HG03103 (cell line): ENCODE data around the gene FLYWCH1.

ENCODE experiments used
- ATAC-seq: cut with Tn5 transposase; IDR thresholded peaks from one replicate; pipeline ENCODE4 v1.9.1; 2021; ENCODE audit warnings: low read depth; ENCODE audit not compliant: unreplicated experiment

FLYWCH1 gene

DNA sequence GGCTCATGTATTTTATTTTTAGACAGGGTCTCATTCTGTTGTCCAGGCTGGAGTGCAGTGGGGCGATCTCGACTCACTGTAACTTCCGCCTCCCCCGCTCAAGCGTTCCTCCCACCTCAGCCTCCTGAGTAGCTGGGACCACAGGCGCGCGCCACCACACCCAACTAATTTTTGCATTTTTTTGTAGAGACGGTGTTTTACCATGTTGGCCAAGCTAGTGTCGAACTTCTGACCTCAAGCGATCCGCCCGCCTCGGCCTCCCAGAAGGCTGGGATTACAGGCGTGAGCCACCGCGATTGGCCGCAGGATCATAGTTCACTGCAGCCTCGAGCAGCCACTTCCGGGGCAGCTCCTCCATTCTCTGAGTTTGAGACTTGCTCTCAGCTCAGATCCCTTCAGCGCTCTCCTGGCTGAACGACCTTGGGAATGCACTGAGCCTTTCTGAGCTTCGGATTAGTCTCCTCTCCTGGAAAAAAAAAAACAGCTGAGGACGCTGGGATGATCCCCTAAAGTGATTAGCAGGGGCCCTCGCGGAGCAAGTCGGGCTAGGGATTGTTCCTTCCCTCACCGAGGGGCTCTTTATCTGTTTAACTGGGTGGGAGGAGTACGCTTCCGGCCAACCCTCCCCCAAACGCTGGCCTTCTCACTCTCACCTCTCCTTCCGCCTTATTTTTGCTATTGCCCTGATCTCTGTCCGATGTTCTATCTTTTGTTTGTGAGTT, 69.6 kb downstream of the FLYWCH1 start:
- ATAC-seq = no peak

DNA sequence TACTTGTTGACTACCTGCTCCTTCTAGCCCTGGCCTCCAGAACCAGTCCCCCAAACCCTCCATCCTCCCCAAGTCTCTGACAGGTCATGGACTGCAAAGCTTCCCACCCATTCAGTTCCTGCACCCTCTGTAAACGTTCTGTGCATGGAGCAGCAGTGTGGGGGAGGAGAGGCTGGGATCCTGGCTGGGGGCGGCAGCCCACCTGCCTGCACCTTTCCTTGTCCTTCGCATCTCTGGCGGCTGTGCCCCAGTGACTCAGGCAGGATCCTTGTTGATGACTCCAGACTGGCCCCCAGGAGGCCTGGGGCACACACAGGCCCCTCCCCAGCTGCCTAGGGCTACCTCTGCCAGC, 70.1 kb downstream of the FLYWCH1 start:
- ATAC-seq = no peak

DNA sequence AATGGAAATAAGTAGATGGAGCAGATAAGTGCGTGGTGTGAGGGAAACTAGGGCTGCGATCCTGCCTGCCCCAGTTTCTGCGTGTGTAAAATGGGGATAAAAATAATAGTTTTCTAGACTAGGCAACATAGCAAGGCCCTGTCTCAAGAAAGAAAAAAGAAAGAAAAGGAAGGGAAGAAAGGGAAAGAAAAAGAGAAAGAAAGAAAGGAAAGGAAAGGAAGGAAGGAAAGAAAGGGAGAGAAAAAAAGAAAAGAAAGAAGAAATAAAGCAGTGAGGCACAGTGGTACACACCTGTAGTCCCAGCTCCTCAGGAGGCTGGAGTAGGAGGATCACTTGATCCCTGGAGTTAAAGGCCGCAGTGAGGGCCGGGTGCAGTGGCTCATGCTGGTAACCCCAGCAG, 70.7 kb downstream of the FLYWCH1 start:
- no peak for ATAC-seq

DNA sequence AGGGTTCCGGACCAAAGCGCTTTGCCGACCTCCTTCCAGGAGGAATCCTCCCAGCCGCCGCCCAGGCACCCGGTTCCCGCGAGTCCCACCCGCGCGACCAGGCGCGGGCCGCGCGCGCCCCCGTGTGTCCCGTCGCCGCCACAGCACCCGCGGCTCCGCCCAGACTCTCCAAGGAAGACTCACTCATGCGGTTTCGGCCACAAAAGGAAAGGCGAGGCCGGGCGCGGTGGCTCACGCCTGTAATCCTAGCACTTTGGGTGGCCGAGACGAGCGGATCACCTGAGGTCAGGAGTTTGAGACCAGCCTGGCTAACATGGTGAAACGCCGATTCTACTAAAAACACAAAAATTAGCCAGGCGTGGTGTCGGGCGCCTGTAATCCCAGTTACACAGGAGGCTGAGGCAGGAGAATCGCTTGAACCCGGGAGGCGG, 72.0 kb downstream of the FLYWCH1 start:
- ATAC-seq = no peak

DNA sequence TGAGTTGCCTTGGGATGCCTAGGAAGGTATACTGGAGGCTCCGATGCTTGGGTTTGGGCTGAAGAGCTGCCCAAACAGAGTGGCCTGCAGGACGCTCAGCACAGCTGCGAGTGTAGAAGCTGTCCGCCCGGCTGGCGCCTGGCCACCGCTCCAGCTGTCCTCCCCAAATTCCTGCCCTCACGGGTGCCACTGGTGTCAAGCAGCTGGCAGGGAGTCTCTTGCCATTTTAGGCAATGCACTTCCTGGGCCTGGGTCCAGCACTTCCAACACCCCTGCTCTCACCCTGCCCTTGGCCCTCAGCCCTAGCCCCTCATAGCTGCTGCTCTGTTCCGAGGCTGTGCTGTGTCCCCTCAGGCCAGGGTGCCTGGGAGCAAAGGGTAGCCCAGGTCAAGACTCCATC, 73.7 kb downstream of the FLYWCH1 start:
- ATAC-seq = no peak

DNA sequence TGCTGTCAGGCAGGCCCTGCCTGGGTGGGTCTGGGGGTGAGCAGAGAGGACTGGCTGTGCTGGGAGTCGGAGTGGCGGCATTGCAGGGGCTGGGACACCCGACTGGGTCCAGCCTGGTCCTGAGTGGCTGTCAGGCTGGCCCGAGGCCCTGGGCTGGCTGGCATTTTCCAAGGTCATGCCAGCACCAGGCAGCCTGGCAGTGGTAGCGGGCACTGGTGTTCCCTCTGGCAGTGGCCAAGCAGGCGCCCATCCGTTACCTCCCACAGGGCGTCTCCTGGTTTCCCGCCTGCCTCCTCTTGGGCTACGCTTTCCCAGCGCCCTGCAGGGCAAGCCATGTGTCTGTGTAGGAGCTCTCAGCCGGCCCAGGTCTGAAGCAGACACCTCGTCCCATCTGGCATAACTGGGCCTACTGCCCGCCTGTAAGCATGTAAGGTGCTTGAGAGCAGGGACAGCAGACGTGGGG, 74.2 kb downstream of the FLYWCH1 start:
- ATAC-seq = no peak

DNA sequence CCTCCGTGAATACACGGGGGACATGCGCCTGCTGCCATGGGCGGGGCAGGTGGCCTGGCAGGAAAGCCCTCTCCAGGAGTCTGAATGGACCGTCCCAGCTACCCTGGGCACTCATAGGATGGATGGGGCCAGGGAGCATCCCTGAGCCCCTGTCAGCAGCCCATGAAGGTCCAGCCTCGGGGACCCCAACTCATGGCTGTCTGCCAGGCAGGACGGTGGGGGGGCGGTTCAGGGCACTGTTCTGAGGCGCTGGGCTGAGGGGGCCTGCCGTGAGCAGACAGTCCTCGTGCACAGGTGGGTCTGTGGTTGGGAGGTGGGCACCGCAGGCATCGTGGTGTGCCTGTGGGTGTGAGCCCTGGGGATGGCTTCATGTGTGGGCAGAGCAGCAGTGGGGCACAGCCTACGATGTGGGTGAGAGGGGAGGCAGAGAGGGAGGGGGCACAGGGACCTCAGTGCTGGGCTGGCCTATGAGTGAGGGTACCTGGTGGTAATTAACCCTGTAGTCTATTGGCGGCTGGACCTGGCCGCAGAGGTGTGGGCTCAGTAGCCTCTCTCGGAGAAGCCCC, 75.0 kb downstream of the FLYWCH1 start:
- ATAC-seq = no peak

DNA sequence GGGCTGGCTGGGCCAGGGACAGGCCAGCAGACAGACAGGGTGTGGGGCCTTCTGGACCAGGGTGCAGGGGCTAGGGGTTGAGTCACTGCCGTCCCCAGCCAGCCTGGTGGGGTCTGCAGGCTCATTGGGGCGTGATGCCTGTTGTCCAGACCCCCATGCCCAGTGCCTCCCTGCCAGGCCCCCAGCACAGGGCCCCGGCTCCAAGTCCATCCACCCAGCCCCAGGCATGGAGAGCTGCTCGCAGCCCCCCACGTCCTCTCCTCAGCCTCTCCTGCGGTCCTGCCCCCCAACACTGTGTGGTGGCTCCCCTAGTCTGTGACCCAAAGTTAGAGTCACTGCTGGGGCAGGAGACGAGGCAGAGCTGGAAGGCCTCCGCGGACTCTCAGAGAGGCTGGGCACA, 75.6 kb downstream of the FLYWCH1 start:
- ATAC-seq = no peak

DNA sequence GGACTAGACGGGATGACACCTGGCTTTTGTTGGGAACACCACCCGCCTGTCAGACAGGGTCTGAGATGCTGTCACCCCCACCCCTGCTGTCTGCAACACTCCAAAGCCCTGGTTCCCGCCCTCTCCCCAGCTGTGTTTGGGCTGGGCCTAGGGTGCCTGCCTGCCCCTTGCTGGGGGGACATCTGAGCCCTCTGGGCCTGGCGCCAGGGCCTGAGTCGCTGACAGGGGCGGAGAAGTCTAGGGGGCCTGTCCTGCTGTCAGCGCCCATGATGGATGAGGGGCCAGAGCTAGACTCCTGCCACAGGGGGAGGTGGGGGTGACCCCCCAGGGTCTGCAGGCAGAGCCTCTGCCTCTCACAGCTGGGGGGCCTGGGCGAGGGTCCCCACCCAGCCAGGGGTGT, 76.1 kb downstream of the FLYWCH1 start:
- no peak for ATAC-seq

DNA sequence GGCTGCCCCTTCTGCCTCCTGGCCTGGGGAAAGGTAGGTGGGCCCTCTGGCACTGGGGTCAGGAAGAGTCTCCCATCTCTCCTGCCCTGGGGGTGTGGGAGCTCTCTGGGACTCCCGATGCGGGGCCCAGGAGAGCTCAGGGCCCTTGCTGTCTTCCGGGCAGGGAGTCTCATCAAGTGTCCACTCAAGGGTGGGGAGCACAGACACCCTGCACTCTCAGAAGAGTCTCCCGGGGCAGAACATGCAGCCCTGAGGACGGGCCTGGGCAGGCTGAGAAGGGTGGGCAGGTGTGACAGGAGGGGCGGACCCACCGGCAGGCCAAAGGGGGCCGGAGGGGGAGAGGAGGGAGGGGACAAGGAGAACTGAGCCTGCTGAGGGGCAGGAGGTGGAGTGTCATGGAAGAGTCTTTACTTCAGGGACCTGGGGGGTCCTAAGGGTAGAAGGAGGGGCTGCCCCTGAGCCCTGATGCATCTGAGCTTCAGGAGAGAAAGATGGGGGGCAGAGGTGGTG, 76.9 kb downstream of the FLYWCH1 start:
- no peak for ATAC-seq

DNA sequence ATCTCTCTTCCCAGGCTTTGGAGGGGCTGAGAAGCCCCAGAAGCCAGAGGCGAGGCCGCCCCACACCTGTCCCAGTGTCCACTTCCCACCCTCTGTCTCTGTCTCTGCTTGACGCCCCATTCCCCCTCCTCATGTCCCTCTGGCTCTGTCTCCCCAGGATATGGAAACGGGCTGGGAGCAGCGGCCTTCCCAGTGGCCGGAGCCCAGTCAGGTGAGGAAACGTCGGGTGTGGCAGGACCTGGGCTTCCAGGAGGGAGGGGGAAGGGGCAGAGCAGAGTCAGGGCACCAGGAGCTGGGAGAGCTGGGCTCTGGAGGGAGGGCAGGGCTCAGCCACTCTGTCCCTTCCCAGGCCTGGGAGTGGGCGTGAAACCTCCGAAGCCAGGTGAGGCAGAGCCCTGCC, 79.2 kb downstream of the FLYWCH1 start:
- ATAC-seq = no peak

DNA sequence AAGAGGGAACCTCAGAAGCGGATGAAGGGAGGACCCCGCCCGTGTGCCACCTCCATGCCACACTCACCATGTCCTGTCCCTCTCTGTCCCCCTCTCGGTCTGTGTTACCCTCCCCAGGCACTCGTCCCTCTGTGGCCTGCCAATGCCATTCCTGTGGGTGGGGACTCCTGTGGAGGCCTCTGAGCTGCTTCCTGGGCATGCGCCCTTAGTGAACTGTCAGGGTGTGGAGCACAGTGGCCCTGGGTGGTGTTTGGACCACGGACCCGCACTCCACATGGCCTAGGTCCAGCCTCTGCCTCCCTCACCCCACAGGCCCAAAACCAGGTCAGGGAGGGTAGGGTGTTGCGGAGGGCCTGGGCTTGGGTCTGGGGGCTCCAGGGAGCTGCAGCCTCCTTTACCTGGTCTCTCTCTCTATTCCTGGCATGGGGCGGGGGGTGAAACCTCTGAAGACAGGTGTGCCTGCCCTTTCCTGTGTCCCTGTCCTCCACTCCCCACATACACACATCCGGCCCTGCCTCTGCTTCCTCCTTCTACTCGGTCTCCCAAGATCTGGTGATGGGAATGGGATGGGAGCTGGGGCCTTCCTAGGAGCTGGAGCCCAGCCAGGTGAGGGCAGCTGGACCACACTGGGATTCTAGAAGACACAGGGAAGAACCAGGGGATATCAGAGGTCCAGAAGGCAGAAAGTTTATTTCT, 80.0 kb downstream of the FLYWCH1 start:
- ATAC-seq = no peak

DNA sequence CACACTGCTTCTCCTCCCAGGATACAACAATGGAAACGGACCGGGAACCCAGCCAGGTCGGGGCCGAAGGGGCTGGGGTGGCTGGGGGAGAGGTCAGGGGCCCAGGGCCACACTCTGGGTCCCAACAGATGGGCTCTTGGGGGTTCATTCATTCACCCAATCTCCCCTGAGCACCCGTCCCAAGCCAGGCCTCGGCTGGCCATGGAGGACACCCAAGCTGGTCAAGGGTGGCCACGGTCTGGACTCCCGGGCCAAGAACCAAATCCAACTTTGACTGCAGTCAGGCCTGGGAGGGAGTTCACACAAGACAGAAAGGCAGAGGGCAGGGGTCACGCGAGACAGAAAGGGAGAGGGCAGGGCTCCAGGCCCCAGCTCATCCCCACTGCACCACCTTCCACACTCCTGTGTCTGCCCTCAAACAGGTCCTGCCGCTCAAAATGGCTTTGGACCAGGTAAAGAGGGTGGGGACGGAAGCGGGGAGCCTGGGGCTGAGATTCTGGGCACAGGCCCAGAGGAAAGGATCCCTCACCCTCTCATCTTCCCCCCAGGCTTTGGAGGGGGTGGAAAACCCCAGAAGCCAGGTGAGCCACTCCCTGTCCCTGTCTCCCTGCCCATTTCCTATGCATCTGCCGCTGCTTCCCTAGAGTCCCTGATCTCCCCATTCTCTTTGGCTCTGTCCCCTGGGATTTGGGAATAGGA, 80.8 kb downstream of the FLYWCH1 start:
- ATAC-seq = no peak

DNA sequence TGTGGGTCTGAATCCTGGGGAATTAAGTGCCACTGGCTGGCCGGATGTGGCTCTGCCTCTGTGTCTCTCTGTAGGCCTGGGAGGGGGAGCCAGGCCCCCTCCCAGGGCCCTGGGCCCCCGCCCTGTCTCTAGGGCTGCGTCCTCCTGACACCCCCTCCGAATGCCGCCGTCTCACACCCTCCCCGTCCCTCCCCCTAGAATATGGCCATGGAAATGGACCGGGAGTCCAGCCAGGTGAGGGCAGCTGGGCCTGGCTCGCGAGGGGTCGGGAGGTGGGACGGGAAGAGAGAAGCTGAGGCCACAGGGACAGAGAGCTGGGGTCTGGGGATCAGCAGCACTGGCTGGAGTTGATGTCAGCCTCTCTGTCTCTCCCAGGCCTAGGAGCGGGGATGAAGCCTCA, 84.6 kb downstream of the FLYWCH1 start:
- ATAC-seq = no peak

DNA sequence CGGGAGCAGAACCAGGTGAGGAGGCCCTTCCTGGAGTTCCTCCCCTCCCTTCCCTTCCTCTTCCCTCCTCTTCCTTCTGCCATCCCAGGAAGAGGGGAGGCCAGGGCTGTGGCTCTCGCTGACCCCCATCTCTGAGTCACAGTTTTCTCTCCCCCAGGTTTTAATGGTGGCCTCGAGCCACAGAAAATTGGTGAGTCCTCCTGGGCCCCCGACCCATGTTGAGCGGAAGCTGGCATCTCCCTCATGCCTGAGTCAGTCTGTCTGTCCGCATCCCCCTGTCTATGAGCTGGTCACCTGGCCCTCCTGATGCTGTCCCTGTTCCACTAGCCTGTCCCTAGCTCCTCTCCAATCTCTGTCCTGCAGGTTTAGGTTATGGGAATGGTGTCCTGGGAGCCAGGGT, 88.2 kb downstream of the FLYWCH1 start:
- no peak for ATAC-seq

DNA sequence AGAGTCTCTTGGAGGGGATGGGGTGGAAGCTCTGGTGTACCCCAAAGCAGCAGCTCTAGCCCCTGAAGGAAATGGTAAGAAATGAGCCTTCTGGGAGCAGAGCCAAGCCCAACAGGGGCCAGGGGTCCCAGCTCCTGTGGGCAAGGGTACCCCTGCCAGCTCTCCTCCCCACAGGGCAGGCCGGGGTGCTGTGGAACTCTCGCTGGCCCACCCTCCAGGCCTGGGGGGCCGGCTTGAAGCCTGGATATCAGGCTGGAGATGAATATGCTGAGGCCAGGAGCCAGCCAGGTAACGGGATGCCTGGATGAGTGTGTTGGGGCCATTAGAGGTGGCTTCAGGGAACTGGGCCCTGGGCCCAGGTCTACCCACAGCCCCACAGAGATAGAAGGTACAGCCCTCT, 88.8 kb downstream of the FLYWCH1 start:
- ATAC-seq = no peak
